Tibial nerve (tissue), 4 donors: ENCODE data around the gene SLC44A2.

ENCODE experiments used
- EP300 ChIP-seq, 2 donors: sonication (generic); formaldehyde crosslinking; IDR thresholded peaks; one replicate each; pipeline ENCODE4 v1.6.1; 2017; ENCODE audit warnings: antibody characterized with exemption in 2 of 2, mild to moderate bottlenecking in 1 of 2
- POLR2A ChIP-seq, 2 donors: fragments of 450-650 bp; IDR thresholded peaks; one replicate each; pipeline ENCODE4 v1.6.1; 2017; ENCODE audit warnings: antibody characterized with exemption in 2 of 2, mild to moderate bottlenecking in 2 of 2, moderate library complexity in 2 of 2
- TF ChIP-seq, protein P1 (sequence below), 5 experiments: fragments of 200-600 bp in 3 of 5; fragments of 450-650 bp in 2 of 5; sonication (generic) in 3 of 5; IDR thresholded peaks; one replicate each; pipeline ENCODE4 v1.5.1; 2016 to 2019; ENCODE audit warnings: antibody characterized with exemption in 5 of 5, mild to moderate bottlenecking in 3 of 5, moderate library complexity in 2 of 5

DNA sequence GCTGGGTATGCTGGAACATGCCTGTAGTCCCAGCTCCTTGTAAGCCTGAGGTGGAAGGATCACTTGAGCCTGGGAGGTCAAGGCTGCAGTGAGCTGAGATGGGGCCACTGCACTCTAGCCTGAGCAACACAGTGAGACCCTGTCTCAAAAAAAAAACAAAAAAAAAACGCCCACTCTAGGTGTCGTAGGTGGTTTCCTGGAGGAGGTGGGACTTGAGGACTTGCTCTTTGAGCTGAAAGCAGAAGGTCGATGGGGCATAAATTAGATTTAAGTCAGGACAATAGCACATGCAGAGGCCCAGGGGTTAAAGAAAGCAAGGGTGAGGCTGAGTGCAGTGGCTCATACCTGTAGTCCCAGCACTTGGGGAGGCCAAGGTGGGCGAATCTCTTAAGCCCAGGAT, 15.9 kb downstream of the SLC44A2 start:
- TF ChIP-seq, protein P1, sequence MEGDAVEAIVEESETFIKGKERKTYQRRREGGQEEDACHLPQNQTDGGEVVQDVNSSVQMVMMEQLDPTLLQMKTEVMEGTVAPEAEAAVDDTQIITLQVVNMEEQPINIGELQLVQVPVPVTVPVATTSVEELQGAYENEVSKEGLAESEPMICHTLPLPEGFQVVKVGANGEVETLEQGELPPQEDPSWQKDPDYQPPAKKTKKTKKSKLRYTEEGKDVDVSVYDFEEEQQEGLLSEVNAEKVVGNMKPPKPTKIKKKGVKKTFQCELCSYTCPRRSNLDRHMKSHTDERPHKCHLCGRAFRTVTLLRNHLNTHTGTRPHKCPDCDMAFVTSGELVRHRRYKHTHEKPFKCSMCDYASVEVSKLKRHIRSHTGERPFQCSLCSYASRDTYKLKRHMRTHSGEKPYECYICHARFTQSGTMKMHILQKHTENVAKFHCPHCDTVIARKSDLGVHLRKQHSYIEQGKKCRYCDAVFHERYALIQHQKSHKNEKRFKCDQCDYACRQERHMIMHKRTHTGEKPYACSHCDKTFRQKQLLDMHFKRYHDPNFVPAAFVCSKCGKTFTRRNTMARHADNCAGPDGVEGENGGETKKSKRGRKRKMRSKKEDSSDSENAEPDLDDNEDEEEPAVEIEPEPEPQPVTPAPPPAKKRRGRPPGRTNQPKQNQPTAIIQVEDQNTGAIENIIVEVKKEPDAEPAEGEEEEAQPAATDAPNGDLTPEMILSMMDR (IDR thresholded peaks at IDR 0.05): no peak
- TF ChIP-seq POLR2A (IDR thresholded peaks at IDR 0.05) (no peak), EP300 (IDR thresholded peaks at IDR 0.05) (no peak)
